HCT116 (cell line): ENCODE data around the gene DUSP6. TPM values are rescaled to one million over a fixed set of nuclear protein-coding genes. Genes with fewer than 3 reads are reported as not detected.

Experiments
- ATAC-seq: fragments of 200-7000 bp; cut with Tn5 transposase; 2 replicates; pipeline ENCODE4 v1.9.1; 2020; ENCODE audit warnings: mild to moderate bottlenecking, moderate library complexity
- BruUV-seq: library from RNA; stranded (reverse); fragments of 400-500 nt; replicated peaks from 2 replicates; lab custom pipeline; 2021; lab: Mats Ljungman, UMichigan
- CTCF ChIA-PET: fragments of 300-600 bp; sonication (Branson Sonifier 250); formaldehyde crosslinking; loops from one replicate; lab custom pipeline; 2021; ENCODE audit warnings: antibody characterized with exemption; lab: Charles Lee
- POLR2A ChIA-PET: fragments of 300-600, 350-600 bp; sonication (Branson Sonifier 250); formaldehyde crosslinking; loops from one replicate; lab custom pipeline; 2021; ENCODE audit warnings: antibody characterized with exemption; lab: Charles Lee
- RAD21 ChIA-PET, 2 experiments: fragments of 300-600 bp; sonication (Branson Sonifier 250); formaldehyde crosslinking; loops; one replicate each; lab custom pipeline; 2023; ENCODE audit warnings: low total read pairs in 2 of 2; ENCODE audit not compliant: uncharacterized antibody in 2 of 2, unreplicated experiment in 2 of 2, low non-redundant PET in 1 of 2; lab: Charles Lee
- DNase-seq: peaks from one replicate; pipeline ENCODE4 v3.0.0-alpha.2; 2010; ENCODE audit warnings: low read depth, low spot score
- H2AFZ ChIP-seq: fragments of 200-600 bp; shearing (Covaris generic), sonication (generic); 2 replicates; pipeline ENCODE4 v1.6.1; 2017; ENCODE audit warnings: low read depth, mixed run types, mixed read lengths, antibody characterized with exemption, low read length; ENCODE audit not compliant: poor library complexity, severe bottlenecking
- H3K27ac ChIP-seq: 2 replicates; pipeline ENCODE4 v1.5.1; 2012; ENCODE audit warnings: low read depth, low read length
- H3K27me3 ChIP-seq: fragments of 200-600 bp; sonication (generic); 2 replicates; pipeline ENCODE4 v1.6.1; 2016; ENCODE audit warnings: mixed run types, low read length, mixed read lengths; ENCODE audit not compliant: insufficient read depth
- H3K36me3 ChIP-seq, 2 experiments: fragments of 200-500 bp in 1 of 2; fragments of 200-600 bp in 1 of 2; sonication (Bioruptor generic) in 1 of 2; sonication (generic) in 1 of 2; 2 replicates each; pipeline versions ENCODE4 v1.5.1 to v1.6.1; 2014 to 2016; ENCODE audit warnings: low read length in 2 of 2, inconsistent platforms in 1 of 2, mixed read lengths in 1 of 2, mixed run types in 1 of 2; ENCODE audit not compliant: insufficient read depth in 2 of 2, control insufficient read depth in 1 of 2
- H3K4me1 ChIP-seq, 2 experiments: fragments of 200-600 bp in 1 of 2; sonication (generic) in 1 of 2; 2 replicates each; pipeline versions ENCODE4 v1.5.1 to v1.6.1; 2012 to 2017; ENCODE audit warnings: low read length in 2 of 2, inconsistent platforms in 1 of 2, mild to moderate bottlenecking in 1 of 2, mixed read lengths in 1 of 2, mixed run types in 1 of 2, moderate library complexity in 1 of 2; ENCODE audit not compliant: insufficient read depth in 2 of 2, control insufficient read depth in 1 of 2
- H3K4me2 ChIP-seq: fragments of 200-600 bp; sonication (generic); 2 replicates; pipeline ENCODE4 v1.6.1; 2017; ENCODE audit warnings: mixed run types, low read length, mixed read lengths
- H3K4me3 ChIP-seq, 2 experiments: fragments of 200-600 bp in 1 of 2; sonication (generic) in 1 of 2; replicated peaks in 1 of 2; 2 replicates each; pipeline ENCODE4 v1.5.1; 2011 to 2016; ENCODE audit warnings: low read length in 2 of 2, control low read depth in 1 of 2, low read depth in 1 of 2, mild to moderate bottlenecking in 1 of 2, mixed read lengths in 1 of 2, mixed run types in 1 of 2
- H3K79me2 ChIP-seq: fragments of 200-600 bp; sonication (generic); 2 replicates; pipeline ENCODE4 v1.6.1; 2017; ENCODE audit warnings: mild to moderate bottlenecking, mixed run types, low read length, moderate library complexity, mixed read lengths; ENCODE audit not compliant: insufficient read depth
- H3K9ac ChIP-seq: fragments of 200-600 bp; sonication (generic); 2 replicates; pipeline ENCODE4 v1.6.1; 2016; ENCODE audit warnings: low read length, mixed read lengths
- H3K9me2 ChIP-seq: fragments of 200-600 bp; sonication (generic), shearing (Covaris generic); 2 replicates; pipeline ENCODE4 v1.6.1; 2017; ENCODE audit warnings: mixed run types, mild to moderate bottlenecking, moderate library complexity; ENCODE audit not compliant: insufficient read depth
- H3K9me3 ChIP-seq, 2 experiments: fragments of 200-500 bp in 1 of 2; fragments of 200-600 bp in 1 of 2; sonication (Bioruptor generic) in 1 of 2; sonication (generic) in 1 of 2; 2 replicates each; pipeline ENCODE4 v1.6.1; 2014 to 2017; ENCODE audit warnings: low read length in 2 of 2, mixed read lengths in 2 of 2, inconsistent platforms in 1 of 2, low read depth in 1 of 2, mild to moderate bottlenecking in 1 of 2, mixed run types in 1 of 2, moderate library complexity in 1 of 2; ENCODE audit not compliant: control insufficient read depth in 1 of 2, insufficient read depth in 1 of 2
- H4K20me1 ChIP-seq: fragments of 200-600 bp; sonication (generic), shearing (Covaris generic); 2 replicates; pipeline ENCODE4 v1.6.1; 2017; ENCODE audit warnings: mixed run types, mild to moderate bottlenecking, moderate library complexity; ENCODE audit not compliant: insufficient read depth
- CBX3 ChIP-seq: IDR thresholded peaks from 2 replicates; pipeline ENCODE4 v1.6.1; 2012; ENCODE audit warnings: low read depth
- CEBPB ChIP-seq: IDR thresholded peaks from 2 replicates; pipeline ENCODE4 v1.6.1; 2012; ENCODE audit warnings: low read depth
- ELF1 ChIP-seq: IDR thresholded peaks from 2 replicates; pipeline ENCODE4 v1.6.1; 2012; ENCODE audit warnings: low read depth, borderline replicate concordance
- EZH2phosphoT487 ChIP-seq: fragments of 200-600 bp; IDR thresholded peaks from 2 replicates; pipeline ENCODE4 v1.6.1; 2018; ENCODE audit warnings: antibody characterized with exemption, borderline replicate concordance
- POLR2A ChIP-seq: IDR thresholded peaks from 2 replicates; pipeline ENCODE4 v1.7.0; 2011; ENCODE audit warnings: borderline replicate concordance; ENCODE audit not compliant: insufficient read depth, insufficient read length; ENCODE audit errors: extremely low read depth
- SP1 ChIP-seq: IDR thresholded peaks from 2 replicates; pipeline ENCODE4 v1.6.1; 2012; ENCODE audit warnings: low read depth
- TCF7L2 ChIP-seq: IDR thresholded peaks from 2 replicates; pipeline ENCODE4 v1.7.0; 2011; ENCODE audit warnings: borderline replicate concordance, inconsistent platforms; ENCODE audit not compliant: insufficient read depth, insufficient read length; ENCODE audit errors: extremely low read depth
- YY1 ChIP-seq: IDR thresholded peaks from 2 replicates; pipeline ENCODE4 v1.6.1; 2011; ENCODE audit warnings: low read length, low read depth, moderate library complexity, mild to moderate bottlenecking; ENCODE audit not compliant: insufficient replicate concordance; ENCODE audit errors: extremely low read depth
- ZFX ChIP-seq: fragments of 450-650 bp; IDR thresholded peaks from 2 replicates; pipeline ENCODE4 v1.6.1; 2017
- intact Hi-C: fragments of 100-400 bp; cut with micrococcal nuclease; formaldehyde crosslinking; loops from 2 replicates; pipeline ENCODE4 v1.10.0; 2022
- total RNA-seq: library from RNA; stranded (reverse); gene quantifications from one replicate; pipeline ENCODE4 v1.2.1, GENCODE V29; 2021; ENCODE audit not compliant: unreplicated experiment
- TF ChIP-seq, protein P1 (sequence below): IDR thresholded peaks from 2 replicates; pipeline ENCODE4 v1.6.1; 2012; ENCODE audit warnings: low read depth
- TF ChIP-seq, protein P2 (sequence below): IDR thresholded peaks from 2 replicates; pipeline ENCODE4 v1.6.1; 2012

DUSP6 gene
- total RNA-seq, 1 experiment from 2014 or later, result 219 TPM

DNA sequence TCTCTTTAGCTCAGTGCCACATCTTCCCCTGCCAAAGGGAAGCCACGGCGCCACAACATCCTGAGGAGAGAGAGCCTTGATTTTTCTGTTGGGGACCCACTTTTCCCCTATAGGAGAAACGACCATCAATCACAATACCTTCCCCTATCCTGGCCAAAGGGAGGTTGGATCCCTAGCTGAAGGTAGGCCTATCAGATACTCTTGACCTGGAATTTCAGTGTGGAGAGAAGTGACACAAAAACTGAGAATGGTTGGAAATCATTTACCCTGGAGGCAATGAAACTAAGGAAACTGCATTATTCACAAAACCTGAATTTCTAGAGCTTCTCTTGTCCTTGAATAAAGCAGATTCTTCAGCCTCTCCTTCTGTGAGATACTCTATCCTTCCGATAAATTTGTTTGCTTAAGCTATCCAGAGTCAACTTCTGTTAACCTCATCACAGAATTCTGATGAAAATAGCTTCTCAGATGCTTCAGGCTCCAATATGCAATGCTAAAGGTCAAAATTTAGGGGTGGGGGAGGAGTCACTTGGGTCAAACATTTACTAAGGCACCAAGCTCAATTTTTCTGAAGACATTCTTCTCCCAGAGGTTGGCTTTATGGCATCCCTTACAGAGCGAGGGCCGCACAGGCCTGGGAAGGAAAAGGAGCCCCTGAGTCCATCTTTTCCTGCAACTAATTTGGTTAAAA, 27.0 kb upstream of the DUSP6 start:
- RAD21 ChIA-PET, result no interaction called here

DNA sequence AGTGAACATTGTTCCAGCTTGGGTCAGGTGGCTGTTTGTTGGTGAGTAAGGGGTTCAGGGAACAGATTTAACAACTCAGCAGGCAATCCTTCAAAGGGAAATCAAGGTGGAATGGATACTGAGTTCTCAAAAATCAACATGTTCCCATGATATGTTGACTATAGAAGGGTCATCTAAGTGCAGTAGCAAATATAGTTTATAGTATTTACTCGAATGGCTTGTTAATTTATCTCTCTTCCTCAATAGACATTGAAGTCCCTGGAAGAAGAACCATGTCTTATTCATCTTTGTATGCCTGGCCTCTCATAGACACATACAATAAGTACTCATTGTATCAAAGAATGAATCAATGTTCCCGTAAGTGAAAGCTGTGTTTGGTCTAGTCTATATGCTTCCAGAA, 24.5 kb upstream of the DUSP6 start:
- Histone ChIP-seq H3K36me3 (no peaks in the 10 kb centered on the region), H3K27ac (no peak overlapping the region), H2AFZ (no peak overlapping the region), H3K4me1 (peaks cover 40 to 46% of the 10 kb centered on the region in 2 experiments), H4K20me1 (no peaks in the 10 kb centered on the region), H3K4me2 (no peak overlapping the region), H3K9me3 (no peaks in the 10 kb centered on the region), H3K9me2 (no peaks in the 10 kb centered on the region), H3K27me3 (no peaks in the 10 kb centered on the region), H3K4me3 (no peak overlapping the region), H3K79me2 (no peaks in the 10 kb centered on the region), H3K9ac (no peak overlapping the region)
- ATAC-seq (no peak), DNase-seq (no peak)
- TF ChIP-seq, protein P1, sequence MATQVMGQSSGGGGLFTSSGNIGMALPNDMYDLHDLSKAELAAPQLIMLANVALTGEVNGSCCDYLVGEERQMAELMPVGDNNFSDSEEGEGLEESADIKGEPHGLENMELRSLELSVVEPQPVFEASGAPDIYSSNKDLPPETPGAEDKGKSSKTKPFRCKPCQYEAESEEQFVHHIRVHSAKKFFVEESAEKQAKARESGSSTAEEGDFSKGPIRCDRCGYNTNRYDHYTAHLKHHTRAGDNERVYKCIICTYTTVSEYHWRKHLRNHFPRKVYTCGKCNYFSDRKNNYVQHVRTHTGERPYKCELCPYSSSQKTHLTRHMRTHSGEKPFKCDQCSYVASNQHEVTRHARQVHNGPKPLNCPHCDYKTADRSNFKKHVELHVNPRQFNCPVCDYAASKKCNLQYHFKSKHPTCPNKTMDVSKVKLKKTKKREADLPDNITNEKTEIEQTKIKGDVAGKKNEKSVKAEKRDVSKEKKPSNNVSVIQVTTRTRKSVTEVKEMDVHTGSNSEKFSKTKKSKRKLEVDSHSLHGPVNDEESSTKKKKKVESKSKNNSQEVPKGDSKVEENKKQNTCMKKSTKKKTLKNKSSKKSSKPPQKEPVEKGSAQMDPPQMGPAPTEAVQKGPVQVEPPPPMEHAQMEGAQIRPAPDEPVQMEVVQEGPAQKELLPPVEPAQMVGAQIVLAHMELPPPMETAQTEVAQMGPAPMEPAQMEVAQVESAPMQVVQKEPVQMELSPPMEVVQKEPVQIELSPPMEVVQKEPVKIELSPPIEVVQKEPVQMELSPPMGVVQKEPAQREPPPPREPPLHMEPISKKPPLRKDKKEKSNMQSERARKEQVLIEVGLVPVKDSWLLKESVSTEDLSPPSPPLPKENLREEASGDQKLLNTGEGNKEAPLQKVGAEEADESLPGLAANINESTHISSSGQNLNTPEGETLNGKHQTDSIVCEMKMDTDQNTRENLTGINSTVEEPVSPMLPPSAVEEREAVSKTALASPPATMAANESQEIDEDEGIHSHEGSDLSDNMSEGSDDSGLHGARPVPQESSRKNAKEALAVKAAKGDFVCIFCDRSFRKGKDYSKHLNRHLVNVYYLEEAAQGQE, result no peak
- TF ChIP-seq CEBPB, result no peak
- no peak for TF ChIP-seq SP1
- no peak for TF ChIP-seq YY1
- TF ChIP-seq POLR2A, result no peak
- TF ChIP-seq EZH2phosphoT487, result no peak
- TF ChIP-seq ZFX, result no peak
- TF ChIP-seq ELF1, result no peak
- no peak for TF ChIP-seq TCF7L2
- TF ChIP-seq, protein P2, sequence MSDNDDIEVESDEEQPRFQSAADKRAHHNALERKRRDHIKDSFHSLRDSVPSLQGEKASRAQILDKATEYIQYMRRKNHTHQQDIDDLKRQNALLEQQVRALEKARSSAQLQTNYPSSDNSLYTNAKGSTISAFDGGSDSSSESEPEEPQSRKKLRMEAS, result no peak
- intact Hi-C loops, result no loop called here
- ChIA-PET CTCF (no interaction called here), POLR2A (interaction anchor here (2.4 to 3.8 kb wide), 2 partner anchors 23 to 25 kb away, joined by 6 to 17 read pairs; partner anchors contain the start of gene DUSP6), RAD21 (no interaction called here)
- BruUV-seq, result no TSS peak

More for the DNA sequence above, 27.0 kb upstream of the DUSP6 start:
- no peaks in the 10 kb centered on the region for H3K9me2 ChIP-seq
- H3K36me3 ChIP-seq, result no peaks in the 10 kb centered on the region
- POLR2A ChIA-PET, result interaction anchor here (0.6 kb wide), 1 partner anchor 97 kb away, joined by 3 read pairs; no protein-coding TSS in a partner anchor
- CTCF ChIA-PET, result no interaction called here
- no peaks in the 10 kb centered on the region for H3K79me2 ChIP-seq
- H2AFZ ChIP-seq, result no peak overlapping the region
- TF ChIP-seq CBX3, result no peak
- H3K4me3 ChIP-seq, result no peak overlapping the region
- no peaks in the 10 kb centered on the region for H3K27me3 ChIP-seq
- no peak overlapping the region for H3K9ac ChIP-seq
- no peak for DNase-seq
- H3K27ac ChIP-seq, result no peak overlapping the region
- H3K4me2 ChIP-seq, result no peak overlapping the region
- no peak for ATAC-seq
- no peaks in the 10 kb centered on the region for H4K20me1 ChIP-seq
- intact Hi-C loops, result no loop called here
- BruUV-seq, result no TSS peak
- H3K9me3 ChIP-seq, result no peaks in the 10 kb centered on the region
- peaks cover 19 to 25% of the 10 kb centered on the region in 2 experiments; a peak in 3 of 4 replicates for H3K4me1 ChIP-seq
